ENCODE measurements around the gene PTPRG. TPM values are rescaled to one million over a fixed set of nuclear protein-coding genes. Genes with fewer than 3 reads are reported as not detected.

Gene PTPRG
- polyA plus RNA-seq, 1 donor (not counting 4 experiments of a cell fraction or from before 2014, with no cell fraction given): 12.1 TPM

DNA sequence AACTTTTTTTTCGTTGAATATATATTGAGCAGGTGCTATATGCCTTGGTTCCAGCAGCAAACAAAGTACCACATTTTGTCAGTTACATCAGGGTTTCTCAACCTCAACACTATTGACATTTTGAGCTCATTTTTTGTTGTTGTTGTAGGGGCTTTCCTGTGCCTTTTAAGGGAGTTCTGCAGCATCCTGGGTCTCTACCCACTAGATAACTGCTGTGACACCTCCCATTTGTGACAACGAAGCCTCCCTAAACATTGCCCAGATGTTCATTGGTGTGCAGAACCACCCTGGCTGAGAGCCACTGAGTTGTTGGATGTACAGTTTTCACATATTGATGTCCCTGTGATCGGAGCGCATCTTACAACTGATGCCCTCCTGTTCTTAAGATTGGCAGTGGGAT, 382.6 kb downstream of the PTPRG start:
- H3K9ac ChIP-seq (ENCODE audit: control insufficient read depth, extremely low read depth, insufficient read depth, low read length): no peak overlapping the region
- no peak overlapping the region for H3K4me2 ChIP-seq (ENCODE audit: control insufficient read depth, extremely low read depth, insufficient read depth, low read depth, low read length)
- no peak overlapping the region for H3K27ac ChIP-seq (ENCODE audit: control insufficient read depth, insufficient read depth, low read length)
- H4K20me1 ChIP-seq (ENCODE audit: control insufficient read depth, extremely low read depth, insufficient read depth, low read length): no peaks in the 10 kb centered on the region
- no peak overlapping the region for H2AFZ ChIP-seq (ENCODE audit: control insufficient read depth, low read length)
- no peaks in the 10 kb centered on the region for H3K9me3 ChIP-seq (ENCODE audit: control insufficient read depth, low read depth, low read length)
- no peak for DNase-seq (ENCODE audit: low read depth, low spot score)
- no peaks in the 10 kb centered on the region for H3K36me3 ChIP-seq (ENCODE audit: control insufficient read depth in 2 of 2, extremely low read depth in 1 of 2, insufficient read depth in 2 of 2, low read length in 2 of 2)
- H3K4me1 ChIP-seq (ENCODE audit: control insufficient read depth, extremely low read depth, insufficient read depth, low read length): no peaks in the 10 kb centered on the region
- H3K27me3 ChIP-seq (ENCODE audit: control insufficient read depth, extremely low read depth, insufficient read depth, low read length): no peaks in the 10 kb centered on the region
- no peaks in the 10 kb centered on the region for H3K9me1 ChIP-seq (ENCODE audit: control insufficient read depth, extremely low read depth, insufficient read depth, low read length)
- TF ChIP-seq, protein P1, sequence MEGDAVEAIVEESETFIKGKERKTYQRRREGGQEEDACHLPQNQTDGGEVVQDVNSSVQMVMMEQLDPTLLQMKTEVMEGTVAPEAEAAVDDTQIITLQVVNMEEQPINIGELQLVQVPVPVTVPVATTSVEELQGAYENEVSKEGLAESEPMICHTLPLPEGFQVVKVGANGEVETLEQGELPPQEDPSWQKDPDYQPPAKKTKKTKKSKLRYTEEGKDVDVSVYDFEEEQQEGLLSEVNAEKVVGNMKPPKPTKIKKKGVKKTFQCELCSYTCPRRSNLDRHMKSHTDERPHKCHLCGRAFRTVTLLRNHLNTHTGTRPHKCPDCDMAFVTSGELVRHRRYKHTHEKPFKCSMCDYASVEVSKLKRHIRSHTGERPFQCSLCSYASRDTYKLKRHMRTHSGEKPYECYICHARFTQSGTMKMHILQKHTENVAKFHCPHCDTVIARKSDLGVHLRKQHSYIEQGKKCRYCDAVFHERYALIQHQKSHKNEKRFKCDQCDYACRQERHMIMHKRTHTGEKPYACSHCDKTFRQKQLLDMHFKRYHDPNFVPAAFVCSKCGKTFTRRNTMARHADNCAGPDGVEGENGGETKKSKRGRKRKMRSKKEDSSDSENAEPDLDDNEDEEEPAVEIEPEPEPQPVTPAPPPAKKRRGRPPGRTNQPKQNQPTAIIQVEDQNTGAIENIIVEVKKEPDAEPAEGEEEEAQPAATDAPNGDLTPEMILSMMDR (optimal IDR thresholded peaks at IDR 0.05 in 1 of 3, IDR thresholded peaks at IDR 0.05 in 1 of 3, conservative IDR thresholded peaks at IDR 0.05 in 1 of 3; ENCODE audit: extremely low read depth in 1 of 3, insufficient read depth in 2 of 3, low read length in 3 of 3): no peak
- TF ChIP-seq EZH2 (IDR thresholded peaks at IDR 0.05; ENCODE audit: low read length): no peak
- no peaks in the 10 kb centered on the region for H3K79me2 ChIP-seq (ENCODE audit: control insufficient read depth, insufficient read depth, low read length)
- no peak for FAIRE-seq
- no peak overlapping the region for H3K4me3 ChIP-seq (ENCODE audit: control insufficient read depth in 2 of 3, extremely low read depth in 1 of 3, insufficient read depth in 2 of 3, low read depth in 1 of 3, low read length in 3 of 3)
- dilution Hi-C loops (cut with MboI; ENCODE audit: extremely low pct_ligation_motif_present, low sequenced_read_pairs): no loop called here

DNA sequence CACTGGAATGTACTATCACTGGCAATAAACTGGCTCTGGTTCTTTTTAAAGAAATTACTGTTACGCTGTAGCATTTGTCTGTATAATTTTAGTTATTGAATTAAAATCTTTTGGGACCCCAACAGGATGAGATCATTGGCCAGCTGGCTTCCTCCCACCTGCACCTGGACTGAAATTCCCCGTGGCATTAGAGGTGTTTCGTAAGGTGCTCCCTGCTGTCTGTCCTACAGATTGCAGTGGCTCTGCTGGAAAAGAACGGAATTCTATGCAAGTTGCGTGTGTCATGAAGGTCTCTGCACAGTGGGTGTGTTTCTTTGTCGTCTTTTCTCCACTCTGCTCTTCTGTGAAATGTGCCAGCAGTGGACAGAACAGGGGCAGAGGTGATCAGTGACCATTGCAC, 383.4 kb downstream of the PTPRG start:
- Histone ChIP-seq H3K36me3 (ENCODE audit: control insufficient read depth in 2 of 2, extremely low read depth in 1 of 2, insufficient read depth in 2 of 2, low read length in 2 of 2) (no peaks in the 10 kb centered on the region), H3K4me3 (ENCODE audit: control insufficient read depth in 2 of 3, extremely low read depth in 1 of 3, insufficient read depth in 2 of 3, low read depth in 1 of 3, low read length in 3 of 3) (no peak overlapping the region), H3K9me3 (ENCODE audit: control insufficient read depth, low read depth, low read length) (no peaks in the 10 kb centered on the region), H3K9me1 (ENCODE audit: control insufficient read depth, extremely low read depth, insufficient read depth, low read length) (no peaks in the 10 kb centered on the region), H2AFZ (ENCODE audit: control insufficient read depth, low read length) (no peak overlapping the region), H4K20me1 (ENCODE audit: control insufficient read depth, extremely low read depth, insufficient read depth, low read length) (no peaks in the 10 kb centered on the region), H3K27me3 (ENCODE audit: control insufficient read depth, extremely low read depth, insufficient read depth, low read length) (no peaks in the 10 kb centered on the region), H3K9ac (ENCODE audit: control insufficient read depth, extremely low read depth, insufficient read depth, low read length) (no peak overlapping the region), H3K4me2 (ENCODE audit: control insufficient read depth, extremely low read depth, insufficient read depth, low read depth, low read length) (no peak overlapping the region), H3K79me2 (ENCODE audit: control insufficient read depth, insufficient read depth, low read length) (no peaks in the 10 kb centered on the region), H3K27ac (ENCODE audit: control insufficient read depth, insufficient read depth, low read length) (no peak overlapping the region), H3K4me1 (ENCODE audit: control insufficient read depth, extremely low read depth, insufficient read depth, low read length) (no peaks in the 10 kb centered on the region)
- dilution Hi-C loops (cut with MboI; ENCODE audit: extremely low pct_ligation_motif_present, low sequenced_read_pairs): no loop called here
- DNase-seq (ENCODE audit: low read depth, low spot score): no peak
- FAIRE-seq: no peak
- TF ChIP-seq EZH2 (IDR thresholded peaks at IDR 0.05; ENCODE audit: low read length): no peak
- TF ChIP-seq, protein P1 (optimal IDR thresholded peaks at IDR 0.05 in 1 of 3, IDR thresholded peaks at IDR 0.05 in 1 of 3, conservative IDR thresholded peaks at IDR 0.05 in 1 of 3; ENCODE audit: extremely low read depth in 1 of 3, insufficient read depth in 2 of 3, low read length in 3 of 3): no peak

All from keratinocyte (primary cell).